Sciatic nerve (tissue), 2 donors: ENCODE results near the gene OXSR1. TPM values are rescaled to one million over a fixed set of nuclear protein-coding genes. Genes with fewer than 3 reads are reported as not detected.

Experiments used
- ATAC-seq: fragments of 200-7000 bp; cut with Tn5 transposase; one replicate; pipeline ENCODE4 v1.9.1; 2020; ENCODE audit warnings: mild to moderate bottlenecking, moderate library complexity
- DNase-seq: peaks from one replicate; pipeline ENCODE4 v3.0.0-alpha.2; 2020; ENCODE audit warnings: low spot score
- intact Hi-C: fragments of 100-400 bp; cut with DNase I; formaldehyde crosslinking; loops from one replicate; pipeline ENCODE4 v1.14.2; 2022
- total RNA-seq: library from RNA; stranded (reverse); fragmentation: NEBNext Ultra II Directional; extraction: Animal tissue kit (Norgen Biotek cat#: 25700); gene quantifications from one replicate; pipeline ENCODE4 v1.2.1, GENCODE V29; 2021
- donor health status: DM: no; HTN: no; CAD: no.
- donor health status: DM: no; HTN: no; CAD: no.

Gene OXSR1
- total RNA-seq, 1 donor from 2014 or later = 42.6 TPM

DNA sequence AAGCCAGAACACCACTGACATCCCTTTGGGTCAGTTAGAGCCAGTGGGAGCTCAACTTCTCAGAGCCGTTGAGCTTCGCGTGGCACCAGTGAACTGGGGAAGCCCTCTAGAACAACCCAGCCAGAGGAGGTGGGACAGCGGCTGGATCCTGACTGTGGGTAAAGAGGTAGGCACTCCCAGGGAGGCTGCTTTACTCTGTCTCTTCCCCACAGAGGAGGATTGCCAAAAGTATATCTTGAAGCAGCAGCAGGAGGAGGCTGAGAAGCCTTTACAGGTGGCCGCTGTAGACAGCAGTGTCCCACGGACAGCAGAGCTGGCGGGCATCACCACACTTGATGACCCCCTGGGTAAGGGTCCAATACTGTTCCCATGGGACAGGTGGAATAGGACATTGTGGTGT, 25.7 kb upstream of the OXSR1 start:
- ATAC-seq (no peak), DNase-seq (no peak)
- intact Hi-C loops = loop anchor here (10.0 kb wide), 1 partner anchor 285 kb away; no protein-coding TSS in a partner anchor

DNA sequence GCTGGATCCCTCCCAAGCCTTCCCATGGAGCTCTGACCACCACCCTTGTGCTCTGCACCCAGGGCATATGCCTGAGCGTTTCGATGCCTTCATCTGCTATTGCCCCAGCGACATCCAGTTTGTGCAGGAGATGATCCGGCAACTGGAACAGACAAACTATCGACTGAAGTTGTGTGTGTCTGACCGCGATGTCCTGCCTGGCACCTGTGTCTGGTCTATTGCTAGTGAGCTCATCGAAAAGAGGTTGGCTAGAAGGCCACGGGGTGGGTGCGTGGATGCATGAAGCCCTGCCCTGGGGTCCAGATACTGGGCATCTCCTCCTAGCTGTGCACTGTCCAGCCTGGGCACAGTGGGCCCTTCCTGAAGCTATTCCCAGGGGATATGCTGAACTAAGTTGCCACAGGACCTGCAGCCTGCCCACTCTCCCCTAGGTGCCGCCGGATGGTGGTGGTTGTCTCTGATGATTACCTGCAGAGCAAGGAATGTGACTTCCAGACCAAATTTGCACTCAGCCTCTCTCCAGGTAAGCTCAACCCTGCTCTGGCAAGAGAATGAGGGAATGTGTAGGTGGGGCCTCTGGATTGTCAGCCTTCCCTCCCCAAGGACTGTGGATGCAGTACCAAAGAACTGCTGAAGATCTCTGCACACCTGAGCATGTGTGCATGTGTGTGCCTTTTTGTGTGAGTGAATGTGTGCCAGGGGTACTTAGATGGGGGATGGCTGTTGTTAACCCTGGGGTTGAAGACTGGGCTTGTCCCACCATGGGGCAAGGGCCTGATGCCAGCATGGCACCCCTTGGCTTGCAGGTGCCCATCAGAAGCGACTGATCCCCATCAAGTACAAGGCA, 24.8 kb upstream of the OXSR1 start:
- ATAC-seq = no peak
- DNase-seq = no peak
- intact Hi-C loops = no loop called here

GRCh38 chr3:38141173-38141951, 24.0 kb upstream of the OXSR1 start:
- DNase-seq (no peak), ATAC-seq (no peak)
- intact Hi-C loops = no loop called here

DNA sequence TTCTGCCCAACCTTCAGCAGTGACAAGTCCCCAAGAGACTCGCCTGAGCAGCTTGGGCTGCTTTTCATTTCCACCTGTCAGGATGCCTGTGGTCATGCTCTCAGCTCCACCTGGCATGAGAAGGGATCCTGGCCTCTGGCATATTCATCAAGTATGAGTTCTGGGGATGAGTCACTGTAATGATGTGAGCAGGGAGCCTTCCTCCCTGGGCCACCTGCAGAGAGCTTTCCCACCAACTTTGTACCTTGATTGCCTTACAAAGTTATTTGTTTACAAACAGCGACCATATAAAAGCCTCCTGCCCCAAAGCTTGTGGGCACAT, 23.4 kb upstream of the OXSR1 start:
- ATAC-seq = no peak
- intact Hi-C loops = no loop called here
- no peak for DNase-seq

DNA sequence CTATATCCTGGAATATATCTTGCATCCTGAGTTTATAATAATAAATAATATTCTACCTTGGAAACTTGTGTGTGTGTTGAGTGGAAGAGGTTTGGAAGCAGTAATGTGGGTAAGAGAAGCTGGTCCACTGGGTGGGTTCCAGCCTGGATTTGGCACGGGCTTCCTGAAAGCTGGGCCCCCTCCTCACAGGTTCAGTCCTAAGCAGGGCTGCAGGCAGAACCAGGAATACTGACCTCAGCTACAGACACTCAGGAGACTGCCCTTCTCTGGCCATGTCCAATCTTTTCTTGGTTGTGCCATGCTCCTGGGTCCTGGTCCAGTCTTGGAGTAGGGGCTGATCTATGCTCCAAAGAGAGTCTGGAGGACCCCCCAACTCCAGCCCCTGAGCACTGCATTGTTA, 22.4 kb upstream of the OXSR1 start:
- intact Hi-C loops = no loop called here
- no peak for DNase-seq
- no peak for ATAC-seq

DNA sequence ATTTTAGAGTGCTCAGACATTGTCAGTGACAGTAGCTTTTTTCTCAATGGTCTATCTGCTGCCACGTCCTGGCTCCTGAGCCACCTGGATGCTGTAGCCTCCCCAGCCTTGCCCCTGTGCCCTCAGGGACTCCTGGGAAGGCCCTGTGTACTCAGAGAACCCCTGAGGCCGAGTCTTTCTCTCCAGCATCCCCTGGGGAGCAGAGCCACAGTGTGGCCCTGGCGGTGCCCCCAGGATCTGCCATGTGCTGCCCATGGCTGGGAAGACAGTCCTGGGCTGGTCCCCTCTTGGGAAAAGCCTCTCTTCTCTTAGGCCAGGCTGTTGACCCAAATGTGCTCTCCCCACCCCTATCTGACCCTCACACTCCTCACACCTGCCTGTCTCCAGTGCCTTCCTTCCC, 21.8 kb upstream of the OXSR1 start:
- intact Hi-C loops = no loop called here
- DNase-seq = no peak
- ATAC-seq = no peak

- intact Hi-C loops = no loop called here
- DNase-seq (no peak), ATAC-seq (no peak)
Observed at GRCh38 chr3:38146504-38146903, 18.8 kb upstream of the OXSR1 start.

DNA sequence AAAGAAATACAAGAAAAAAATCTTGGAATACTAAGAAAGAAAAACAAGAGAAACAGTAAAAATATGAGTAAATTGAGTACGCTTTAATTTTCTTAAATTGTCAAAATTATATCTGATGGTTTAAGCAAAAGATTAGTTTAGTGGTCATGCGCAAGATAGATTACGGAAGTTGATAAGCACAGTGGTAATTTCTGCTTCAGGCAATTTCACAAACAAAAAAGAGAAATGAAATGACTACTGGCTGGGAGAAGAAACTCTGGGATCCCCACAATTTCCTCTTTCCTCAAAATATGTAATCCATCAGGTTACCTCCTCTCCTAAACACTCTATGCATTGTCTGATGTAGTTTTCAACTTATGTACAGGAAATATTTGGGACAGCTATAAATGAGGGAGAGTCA, 17.9 kb upstream of the OXSR1 start:
- intact Hi-C loops = no loop called here
- DNase-seq = no peak
- no peak for ATAC-seq

GRCh38 chr3:38148311-38148882, 16.9 kb upstream of the OXSR1 start:
- intact Hi-C loops = no loop called here
- ATAC-seq (no peak), DNase-seq (no peak)

- ATAC-seq (no peak), DNase-seq (no peak)
- intact Hi-C loops = no loop called here
Observed at GRCh38 chr3:38149708-38150107, 15.6 kb upstream of the OXSR1 start.

GRCh38 chr3:38150780-38151528, 14.4 kb upstream of the OXSR1 start:
- intact Hi-C loops = no loop called here
- ATAC-seq (no peak), DNase-seq (no peak)

- ATAC-seq (no peak), DNase-seq (no peak)
- intact Hi-C loops = no loop called here
Observed at GRCh38 chr3:38151667-38152265, 13.6 kb upstream of the OXSR1 start.

DNA sequence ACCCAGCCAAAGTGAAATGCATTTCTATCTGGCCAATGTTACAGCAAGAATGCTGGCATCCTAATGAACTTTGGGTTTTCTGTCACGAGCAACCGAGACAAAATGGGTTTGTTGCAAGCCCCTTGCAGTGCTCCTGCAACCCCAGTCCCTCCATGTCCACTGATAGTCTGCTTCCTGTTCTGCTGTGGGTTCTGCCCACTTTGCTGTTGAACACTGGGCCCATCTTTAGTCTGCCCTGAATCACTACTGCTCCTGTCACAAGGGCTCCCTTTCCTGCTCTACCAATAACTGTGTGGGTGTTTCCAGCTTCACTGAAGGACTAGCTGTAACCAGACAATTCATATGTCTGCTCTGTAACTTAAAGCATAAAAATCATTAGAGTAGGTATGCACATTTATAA, 12.7 kb upstream of the OXSR1 start:
- intact Hi-C loops = no loop called here
- no peak for DNase-seq
- no peak for ATAC-seq

DNA sequence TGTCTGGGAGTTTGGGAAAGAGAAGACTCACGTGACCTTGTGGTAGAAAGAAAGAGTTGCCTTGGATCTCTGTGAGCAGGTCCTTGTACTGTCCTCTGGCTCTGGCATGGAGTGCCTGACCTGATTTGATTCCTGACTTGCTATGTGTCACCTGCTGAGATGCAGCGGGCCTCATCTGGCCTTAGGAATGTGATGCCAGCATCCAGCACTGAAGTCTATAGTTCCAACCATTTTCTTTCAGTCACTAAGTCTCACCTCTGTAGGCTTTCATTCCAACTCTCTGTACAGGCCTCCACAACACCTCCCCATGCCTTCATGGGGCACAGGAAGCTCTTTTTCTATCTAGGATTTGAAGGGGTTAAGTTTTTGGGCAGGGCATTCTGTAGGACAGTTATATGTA, 12.1 kb upstream of the OXSR1 start:
- ATAC-seq (no peak), DNase-seq (no peak)
- intact Hi-C loops = no loop called here

- DNase-seq (no peak), ATAC-seq (peak; percentile 59)
- intact Hi-C loops = no loop called here
Observed at GRCh38 chr3:38154033-38154494, 11.3 kb upstream of the OXSR1 start.

- ATAC-seq (no peak), DNase-seq (no peak)
- intact Hi-C loops = no loop called here
Observed at GRCh38 chr3:38154625-38155255, 10.6 kb upstream of the OXSR1 start.

DNA sequence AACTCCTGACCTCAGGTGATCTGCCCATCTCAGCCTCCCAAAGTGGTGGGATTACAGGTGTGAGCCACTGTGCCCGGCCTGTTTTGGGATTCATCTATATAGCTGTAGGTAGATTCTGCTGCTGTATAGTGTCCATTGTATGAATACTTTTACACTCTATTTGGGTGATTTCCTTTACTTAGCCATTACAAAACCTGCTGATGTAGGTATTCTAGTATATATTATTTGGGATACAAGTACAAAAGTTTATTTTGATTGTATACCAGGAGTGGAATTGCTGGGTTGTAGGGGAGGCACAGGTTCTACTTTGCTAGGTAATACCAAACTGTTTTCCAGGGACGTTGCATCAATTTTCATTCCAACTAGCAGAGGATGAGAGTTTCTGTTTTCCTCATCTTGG, 9.5 kb upstream of the OXSR1 start:
- DNase-seq = no peak
- intact Hi-C loops = no loop called here
- ATAC-seq = no peak

DNA sequence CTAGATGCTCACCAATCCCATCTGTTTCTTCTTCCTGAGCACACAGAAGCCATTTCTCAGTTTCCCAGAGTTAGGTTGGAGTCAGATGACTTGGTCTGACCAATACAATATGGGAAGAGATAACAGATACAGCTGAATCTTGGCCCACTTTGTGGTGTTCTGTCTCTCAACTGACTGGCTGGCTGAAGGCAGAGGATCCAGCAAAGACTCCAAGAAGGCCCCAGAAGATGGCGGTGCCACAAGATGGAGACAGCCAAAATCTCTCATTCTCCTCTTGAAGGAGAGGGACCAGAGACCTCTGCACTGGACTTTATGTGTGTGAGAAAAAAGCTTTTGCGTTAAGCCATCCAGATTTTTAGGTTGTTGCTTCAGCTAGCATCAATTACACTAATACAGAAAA, 8.2 kb upstream of the OXSR1 start:
- DNase-seq (no peak), ATAC-seq (no peak)
- intact Hi-C loops = no loop called here

DNA sequence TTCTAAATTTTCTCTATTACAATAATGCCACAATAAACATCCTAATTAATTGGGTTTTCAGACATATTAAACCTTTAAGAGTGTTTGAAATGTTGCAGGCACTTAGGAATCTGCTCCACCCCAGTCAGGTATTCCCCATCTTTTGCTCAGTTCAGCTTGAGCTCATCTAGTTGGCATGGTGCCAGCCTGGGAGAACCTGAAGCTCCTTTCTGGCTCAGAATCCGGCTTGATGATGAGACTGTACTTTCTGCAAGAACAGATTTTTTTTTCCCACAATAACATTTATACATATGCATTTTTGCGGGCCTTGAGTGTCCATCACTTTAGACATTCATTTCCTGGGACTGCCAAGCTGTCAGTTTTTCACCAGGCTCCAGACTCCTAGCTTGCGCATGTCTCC, 7.7 kb upstream of the OXSR1 start:
- no peak for ATAC-seq
- intact Hi-C loops = no loop called here
- no peak for DNase-seq
